Fibroblast of villous mesenchyme (primary cell): Measurements from ENCODE around the gene ATXN7L2. TPM values are rescaled to one million over a fixed set of nuclear protein-coding genes. Genes with fewer than 3 reads are reported as not detected.
"Not testable (repeated sequence)": the region's sequence is repeated elsewhere in the genome, so short reads cannot be mapped to it uniquely, and the experiment has no call there.

Experiments
- DNase-seq: peaks from one replicate; pipeline ENCODE4 v3.0.0-alpha.2; 2010; ENCODE audit warnings: low read depth
- H3K4me3 ChIP-seq: 2 replicates; pipeline ENCODE4 v1.5.1; 2011; ENCODE audit warnings: low read depth, mild to moderate bottlenecking, low read length
- total RNA-seq: library from RNA; depleted of rRNA; stranded (reverse); fragments of >200 nt; gene quantifications from 2 replicates; pipeline ENCODE4 v1.2.3, GENCODE V29; 2012
- TF ChIP-seq, protein P1 (sequence below): IDR thresholded peaks from 2 replicates; pipeline ENCODE4 v1.5.1; 2012; ENCODE audit warnings: low read depth, mild to moderate bottlenecking, low read length; ENCODE audit not compliant: insufficient read depth

ATXN7L2 gene
- total RNA-seq, 1 donor: 4.7 TPM

DNA sequence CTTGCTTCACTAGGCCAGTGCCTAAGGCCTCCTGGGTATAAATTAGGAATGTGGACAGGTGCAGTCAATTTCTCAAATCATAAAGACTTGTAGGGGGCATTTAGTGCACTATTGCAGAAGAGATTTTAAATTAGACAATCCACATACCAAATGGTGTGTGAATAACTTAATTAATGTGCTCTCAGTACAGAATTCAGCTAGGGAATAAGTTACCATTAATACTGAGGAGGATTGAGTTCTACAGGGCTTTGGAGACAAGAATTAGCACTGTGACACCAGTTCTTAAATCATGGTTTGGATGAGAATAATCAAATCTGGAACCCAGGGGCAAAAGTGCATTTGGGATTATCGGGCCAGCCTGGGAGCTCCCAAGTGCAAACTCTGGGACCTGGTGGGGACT, 15.6 kb upstream of the ATXN7L2 start:
- TF ChIP-seq, protein P1, sequence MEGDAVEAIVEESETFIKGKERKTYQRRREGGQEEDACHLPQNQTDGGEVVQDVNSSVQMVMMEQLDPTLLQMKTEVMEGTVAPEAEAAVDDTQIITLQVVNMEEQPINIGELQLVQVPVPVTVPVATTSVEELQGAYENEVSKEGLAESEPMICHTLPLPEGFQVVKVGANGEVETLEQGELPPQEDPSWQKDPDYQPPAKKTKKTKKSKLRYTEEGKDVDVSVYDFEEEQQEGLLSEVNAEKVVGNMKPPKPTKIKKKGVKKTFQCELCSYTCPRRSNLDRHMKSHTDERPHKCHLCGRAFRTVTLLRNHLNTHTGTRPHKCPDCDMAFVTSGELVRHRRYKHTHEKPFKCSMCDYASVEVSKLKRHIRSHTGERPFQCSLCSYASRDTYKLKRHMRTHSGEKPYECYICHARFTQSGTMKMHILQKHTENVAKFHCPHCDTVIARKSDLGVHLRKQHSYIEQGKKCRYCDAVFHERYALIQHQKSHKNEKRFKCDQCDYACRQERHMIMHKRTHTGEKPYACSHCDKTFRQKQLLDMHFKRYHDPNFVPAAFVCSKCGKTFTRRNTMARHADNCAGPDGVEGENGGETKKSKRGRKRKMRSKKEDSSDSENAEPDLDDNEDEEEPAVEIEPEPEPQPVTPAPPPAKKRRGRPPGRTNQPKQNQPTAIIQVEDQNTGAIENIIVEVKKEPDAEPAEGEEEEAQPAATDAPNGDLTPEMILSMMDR: no peak
- H3K4me3 ChIP-seq: no peak overlapping the region
- no peak for DNase-seq

DNA sequence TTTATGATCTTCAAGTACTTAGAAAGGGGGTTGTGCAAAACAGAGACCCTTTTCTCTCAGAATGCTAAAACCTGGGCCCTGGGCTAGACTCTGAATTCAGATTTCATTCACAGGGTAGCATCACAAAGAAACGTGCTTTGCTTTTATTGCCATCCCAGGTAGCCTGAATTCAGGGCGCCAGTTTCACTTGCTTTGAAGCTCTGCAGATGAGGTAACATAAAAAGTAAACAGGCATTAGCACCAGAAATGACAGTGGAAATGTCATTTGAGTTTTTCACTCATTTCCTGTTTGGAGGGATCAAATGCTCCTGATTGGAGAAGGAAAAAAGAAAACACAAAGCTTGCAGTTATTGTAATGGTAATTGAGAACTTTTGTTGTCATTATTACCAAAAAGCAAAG, 14.8 kb upstream of the ATXN7L2 start:
- no peak overlapping the region for H3K4me3 ChIP-seq
- TF ChIP-seq, protein P1: no peak
- DNase-seq: no peak

DNA sequence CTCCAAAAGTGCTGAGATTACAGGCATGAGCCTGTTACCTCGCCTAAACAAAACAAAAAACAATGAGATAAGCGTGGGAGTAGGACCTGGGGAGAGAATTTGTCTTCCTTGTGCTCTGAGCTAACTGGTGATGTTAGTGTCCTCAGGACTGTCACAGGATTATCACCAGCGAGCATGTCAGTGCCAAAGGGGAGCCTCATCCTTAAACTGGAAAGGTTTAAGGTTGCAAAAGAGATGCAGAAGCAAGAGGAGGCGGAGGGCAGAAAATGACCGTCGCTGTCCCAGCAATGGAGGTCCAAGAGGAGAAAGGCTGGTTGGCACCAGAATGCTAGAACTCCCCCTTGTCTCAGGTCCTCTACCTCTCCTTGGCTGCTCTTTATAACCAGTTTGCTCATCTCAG, 13.5 kb upstream of the ATXN7L2 start:
- H3K4me3 ChIP-seq: no peak overlapping the region
- no peak for DNase-seq
- TF ChIP-seq, protein P1: no peak

- H3K4me3 ChIP-seq: no peak overlapping the region
- TF ChIP-seq, protein P1: no peak
- DNase-seq: no peak
Observed at GRCh38 chr1:109472779-109473178, 10.9 kb upstream of the ATXN7L2 start.

GRCh38 chr1:109473284-109474057, 10.2 kb upstream of the ATXN7L2 start:
- not testable (repeated sequence) for DNase-seq, H3K4me3 ChIP-seq

GRCh38 chr1:109474697-109475096, 9.0 kb upstream of the ATXN7L2 start:
- no peak overlapping the region for H3K4me3 ChIP-seq
- TF ChIP-seq, protein P1: no peak
- no peak for DNase-seq

GRCh38 chr1:109475261-109475660, 8.4 kb upstream of the ATXN7L2 start:
- no peak for DNase-seq
- TF ChIP-seq, protein P1: no peak

More at GRCh38 chr1:109475261-109475660, 8.4 kb upstream of the ATXN7L2 start:
- no peak overlapping the region for H3K4me3 ChIP-seq
